ENCODE data around the gene ASAP3. TPM values are rescaled to one million over a fixed set of nuclear protein-coding genes. Genes with fewer than 3 reads are reported as not detected.

The ASAP3 gene
- total and polyA plus RNA-seq, 9 of the 15 experiments (the other 6 are each of a cell fraction or from before 2014, with no cell fraction given): 1.7 to 31.2 (median 17.4) TPM

DNA sequence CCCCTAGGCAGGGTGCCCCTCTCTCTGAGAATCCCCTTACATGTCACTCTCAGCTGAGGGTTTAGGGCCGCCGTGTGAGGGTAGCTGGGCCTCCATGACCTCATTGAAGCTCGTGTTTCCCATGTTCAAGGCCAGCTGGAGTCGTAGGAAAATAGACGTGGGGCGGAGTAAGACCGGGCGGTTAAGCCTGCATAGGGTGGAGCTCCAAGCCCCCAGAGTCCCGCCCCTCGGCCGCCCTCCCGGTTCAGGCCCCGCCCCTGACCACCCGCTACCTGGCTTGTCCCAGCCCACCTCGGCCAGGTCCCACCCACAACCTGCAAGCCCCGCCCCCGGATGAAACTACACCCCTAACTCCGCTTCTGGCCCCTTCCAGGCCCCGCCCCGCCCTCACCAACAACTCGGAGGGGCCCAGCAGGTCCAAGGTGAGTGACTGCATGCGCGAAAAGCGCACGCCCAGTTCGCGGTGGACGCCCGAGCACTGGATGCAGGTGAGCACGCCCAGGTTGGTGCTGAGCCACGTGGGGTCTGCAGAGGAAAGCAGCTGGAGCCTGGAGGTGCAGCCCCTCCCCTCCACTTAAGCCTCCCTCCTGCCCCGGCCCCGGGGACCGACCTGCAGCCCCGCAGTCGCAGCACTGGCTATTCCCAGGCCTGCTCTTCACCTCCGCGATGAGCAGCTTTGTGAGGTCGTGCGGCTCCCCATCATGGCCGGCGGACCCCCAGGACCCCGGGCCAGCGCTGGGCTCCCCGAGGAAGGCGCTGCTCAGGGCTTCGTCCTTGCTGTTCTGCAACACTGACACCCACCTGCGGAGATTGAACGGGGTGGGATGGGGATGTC lies 47.2 kb downstream of the ASAP3 start (continued):
- no peak for TF ChIP-seq POLR2AphosphoS2 (IDR thresholded peaks at IDR 0.05; ENCODE audit: low read length)
- TF ChIP-seq XRCC5 (IDR thresholded peaks at IDR 0.05; ENCODE audit: low read depth, low read length): no peak
- no peak for TF ChIP-seq SRSF9 (IDR thresholded peaks at IDR 0.05; ENCODE audit: borderline replicate concordance, low read depth, low read length)
- no peak for TF ChIP-seq ZNF584 (CRISPR knock-in tag; IDR thresholded peaks at IDR 0.05; ENCODE audit: low read depth)
- no peak for TF ChIP-seq CXXC5 (CRISPR knock-in tag; IDR thresholded peaks at IDR 0.05)
- TF ChIP-seq COPS2 (conservative IDR thresholded peaks at IDR 0.05): no peak
- TF ChIP-seq, protein P1, sequence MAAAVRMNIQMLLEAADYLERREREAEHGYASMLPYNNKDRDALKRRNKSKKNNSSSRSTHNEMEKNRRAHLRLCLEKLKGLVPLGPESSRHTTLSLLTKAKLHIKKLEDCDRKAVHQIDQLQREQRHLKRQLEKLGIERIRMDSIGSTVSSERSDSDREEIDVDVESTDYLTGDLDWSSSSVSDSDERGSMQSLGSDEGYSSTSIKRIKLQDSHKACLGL (CRISPR knock-in tag; IDR thresholded peaks at IDR 0.05; ENCODE audit: borderline replicate concordance, poor library complexity, severe bottlenecking): no peak
- TF ChIP-seq FOXP1 (CRISPR knock-in tag; IDR thresholded peaks at IDR 0.05): no peak
- no peak for TF ChIP-seq MIER1 (IDR thresholded peaks at IDR 0.05; ENCODE audit: low read depth)
- TF ChIP-seq, protein P2, sequence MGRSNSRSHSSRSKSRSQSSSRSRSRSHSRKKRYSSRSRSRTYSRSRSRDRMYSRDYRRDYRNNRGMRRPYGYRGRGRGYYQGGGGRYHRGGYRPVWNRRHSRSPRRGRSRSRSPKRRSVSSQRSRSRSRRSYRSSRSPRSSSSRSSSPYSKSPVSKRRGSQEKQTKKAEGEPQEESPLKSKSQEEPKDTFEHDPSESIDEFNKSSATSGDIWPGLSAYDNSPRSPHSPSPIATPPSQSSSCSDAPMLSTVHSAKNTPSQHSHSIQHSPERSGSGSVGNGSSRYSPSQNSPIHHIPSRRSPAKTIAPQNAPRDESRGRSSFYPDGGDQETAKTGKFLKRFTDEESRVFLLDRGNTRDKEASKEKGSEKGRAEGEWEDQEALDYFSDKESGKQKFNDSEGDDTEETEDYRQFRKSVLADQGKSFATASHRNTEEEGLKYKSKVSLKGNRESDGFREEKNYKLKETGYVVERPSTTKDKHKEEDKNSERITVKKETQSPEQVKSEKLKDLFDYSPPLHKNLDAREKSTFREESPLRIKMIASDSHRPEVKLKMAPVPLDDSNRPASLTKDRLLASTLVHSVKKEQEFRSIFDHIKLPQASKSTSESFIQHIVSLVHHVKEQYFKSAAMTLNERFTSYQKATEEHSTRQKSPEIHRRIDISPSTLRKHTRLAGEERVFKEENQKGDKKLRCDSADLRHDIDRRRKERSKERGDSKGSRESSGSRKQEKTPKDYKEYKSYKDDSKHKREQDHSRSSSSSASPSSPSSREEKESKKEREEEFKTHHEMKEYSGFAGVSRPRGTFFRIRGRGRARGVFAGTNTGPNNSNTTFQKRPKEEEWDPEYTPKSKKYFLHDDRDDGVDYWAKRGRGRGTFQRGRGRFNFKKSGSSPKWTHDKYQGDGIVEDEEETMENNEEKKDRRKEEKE (IDR thresholded peaks at IDR 0.05; ENCODE audit: borderline replicate concordance in 1 of 2, control insufficient read depth in 1 of 2, low read depth in 2 of 2, low read length in 1 of 2): no peak
- no peak for TF ChIP-seq NFE2L1 (tag; IDR thresholded peaks at IDR 0.05; ENCODE audit: borderline replicate concordance, low read depth)
- TF ChIP-seq MXI1 (IDR thresholded peaks at IDR 0.05; ENCODE audit: low read depth, low read length): no peak
- no peak for TF ChIP-seq ZSCAN32 (CRISPR knock-in tag; IDR thresholded peaks at IDR 0.05)
- TF ChIP-seq JUND (IDR thresholded peaks at IDR 0.05; ENCODE audit: borderline replicate concordance, low read depth, low read length): 0 out of 2 replicates have a peak, but pooled peaks have one; percentile 7
- TF ChIP-seq JUND (tag; IDR thresholded peaks at IDR 0.05; ENCODE audit: borderline replicate concordance, low read depth, low read length): no peak
- TF ChIP-seq CHD1 (IDR thresholded peaks at IDR 0.05; ENCODE audit: low read length): no peak
- TF ChIP-seq CBFA2T2 (conservative IDR thresholded peaks at IDR 0.05): no peak
- no peak for TF ChIP-seq BDP1 (IDR thresholded peaks at IDR 0.05; ENCODE audit: insufficient read depth, insufficient read length)
- TF ChIP-seq ZNF830 (CRISPR knock-in tag; IDR thresholded peaks at IDR 0.05): no peak
- TF ChIP-seq, protein P3, sequence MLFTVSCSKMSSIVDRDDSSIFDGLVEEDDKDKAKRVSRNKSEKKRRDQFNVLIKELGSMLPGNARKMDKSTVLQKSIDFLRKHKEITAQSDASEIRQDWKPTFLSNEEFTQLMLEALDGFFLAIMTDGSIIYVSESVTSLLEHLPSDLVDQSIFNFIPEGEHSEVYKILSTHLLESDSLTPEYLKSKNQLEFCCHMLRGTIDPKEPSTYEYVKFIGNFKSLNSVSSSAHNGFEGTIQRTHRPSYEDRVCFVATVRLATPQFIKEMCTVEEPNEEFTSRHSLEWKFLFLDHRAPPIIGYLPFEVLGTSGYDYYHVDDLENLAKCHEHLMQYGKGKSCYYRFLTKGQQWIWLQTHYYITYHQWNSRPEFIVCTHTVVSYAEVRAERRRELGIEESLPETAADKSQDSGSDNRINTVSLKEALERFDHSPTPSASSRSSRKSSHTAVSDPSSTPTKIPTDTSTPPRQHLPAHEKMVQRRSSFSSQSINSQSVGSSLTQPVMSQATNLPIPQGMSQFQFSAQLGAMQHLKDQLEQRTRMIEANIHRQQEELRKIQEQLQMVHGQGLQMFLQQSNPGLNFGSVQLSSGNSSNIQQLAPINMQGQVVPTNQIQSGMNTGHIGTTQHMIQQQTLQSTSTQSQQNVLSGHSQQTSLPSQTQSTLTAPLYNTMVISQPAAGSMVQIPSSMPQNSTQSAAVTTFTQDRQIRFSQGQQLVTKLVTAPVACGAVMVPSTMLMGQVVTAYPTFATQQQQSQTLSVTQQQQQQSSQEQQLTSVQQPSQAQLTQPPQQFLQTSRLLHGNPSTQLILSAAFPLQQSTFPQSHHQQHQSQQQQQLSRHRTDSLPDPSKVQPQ (CRISPR knock-in tag; IDR thresholded peaks at IDR 0.05; ENCODE audit: borderline replicate concordance): no peak
- TF ChIP-seq RFX1 (IDR thresholded peaks at IDR 0.05): no peak
- TF ChIP-seq ILK (tag; IDR thresholded peaks at IDR 0.05; ENCODE audit: borderline replicate concordance, low read depth): no peak
- TF ChIP-seq TAL1 (IDR thresholded peaks at IDR 0.05): no peak
